Gastroesophageal sphincter (tissue), 3 donors: Measurements from ENCODE around the gene AKR1C8.

Experiments
- CTCF ChIP-seq, 4 experiments: fragments of 200-600 bp in 2 of 4; fragments of 450-650 bp in 2 of 4; sonication (generic) in 1 of 4; IDR thresholded peaks; one replicate each; pipeline ENCODE4 v1.5.1; 2017 to 2019; ENCODE audit warnings: antibody characterized with exemption in 4 of 4, mild to moderate bottlenecking in 2 of 4, moderate library complexity in 2 of 4
- EP300 ChIP-seq: sonication (generic); formaldehyde crosslinking; IDR thresholded peaks from one replicate; pipeline ENCODE4 v1.6.1; 2017; ENCODE audit warnings: antibody characterized with exemption, mild to moderate bottlenecking
- POLR2A ChIP-seq, 2 donors: fragments of 450-650 bp; IDR thresholded peaks; one replicate each; pipeline ENCODE4 v1.6.1; 2017; ENCODE audit warnings: antibody characterized with exemption in 2 of 2, mild to moderate bottlenecking in 2 of 2, moderate library complexity in 1 of 2
- POLR2AphosphoS5 ChIP-seq: sonication (generic); formaldehyde crosslinking; IDR thresholded peaks from one replicate; pipeline ENCODE4 v1.6.1; 2017; ENCODE audit warnings: antibody characterized with exemption

GRCh38 chr10:5135581-5135980, 49.4 kb downstream of the AKR1C8 start:
- no peak for TF ChIP-seq CTCF (IDR thresholded peaks at IDR 0.05)
- TF ChIP-seq POLR2A (IDR thresholded peaks at IDR 0.05), result no peak
- TF ChIP-seq EP300, result no peak
- TF ChIP-seq POLR2AphosphoS5, result no peak
